Activated T-helper 1 cell treated with anti-CD3 and anti-CD28 coated beads, Interleukin-12 subunit alpha, Interleukin-12 subunit beta, Interleukin-2, Interleukin-4 antibody, amounts not matched to agents 30 ng/mL and 10 ng/mL and 1 ng/mL, durations not matched to agents 14 hours and 24 hours and 36 hours (primary cell): ENCODE measurements around the gene HAPLN2. TPM values are rescaled to one million over a fixed set of nuclear protein-coding genes. Genes with fewer than 3 reads are reported as not detected.
A peak's percentile ranks its signal among the peaks of the same experiment; 100 is the strongest.
"Not testable (repeated sequence)": the region's sequence is repeated elsewhere in the genome, so short reads cannot be mapped to it uniquely, and the experiment has no call there.

Experiments used
- DNase-seq: peaks from one replicate; pipeline ENCODE4 v3.0.0; 2021; ENCODE audit warnings: low spot score
- H3K27ac Mint-ChIP-seq: one replicate; pipeline ENCODE4 v1.8.0; 2021; ENCODE audit warnings: mild to moderate bottlenecking, mixed read lengths
- H3K27me3 Mint-ChIP-seq: one replicate; pipeline ENCODE4 v1.8.0; 2022; ENCODE audit warnings: mild to moderate bottlenecking, moderate library complexity, mixed read lengths; ENCODE audit not compliant: insufficient read depth
- H3K36me3 Mint-ChIP-seq: one replicate; pipeline ENCODE4 v1.8.0; 2021; ENCODE audit warnings: low read depth, mixed read lengths
- H3K4me1 Mint-ChIP-seq: one replicate; pipeline ENCODE4 v1.8.0; 2021; ENCODE audit warnings: low read depth, mixed read lengths
- H3K4me3 Mint-ChIP-seq: one replicate; pipeline ENCODE4 v1.8.0; 2021; ENCODE audit warnings: mild to moderate bottlenecking, moderate library complexity, mixed read lengths
- H3K9me3 Mint-ChIP-seq: one replicate; pipeline ENCODE4 v1.8.0; 2021; ENCODE audit warnings: mixed read lengths
- intact Hi-C: fragments of 100-400 bp; cut with micrococcal nuclease; formaldehyde crosslinking; loops from one replicate; pipeline ENCODE4 v1.15.1; 2024
- total RNA-seq: library from RNA; stranded (reverse); gene quantifications from 2 replicates; pipeline ENCODE4 v1.2.3, GENCODE V29; 2022

HAPLN2 gene
- total RNA-seq, 1 donor from 2014 or later: not detected

DNA sequence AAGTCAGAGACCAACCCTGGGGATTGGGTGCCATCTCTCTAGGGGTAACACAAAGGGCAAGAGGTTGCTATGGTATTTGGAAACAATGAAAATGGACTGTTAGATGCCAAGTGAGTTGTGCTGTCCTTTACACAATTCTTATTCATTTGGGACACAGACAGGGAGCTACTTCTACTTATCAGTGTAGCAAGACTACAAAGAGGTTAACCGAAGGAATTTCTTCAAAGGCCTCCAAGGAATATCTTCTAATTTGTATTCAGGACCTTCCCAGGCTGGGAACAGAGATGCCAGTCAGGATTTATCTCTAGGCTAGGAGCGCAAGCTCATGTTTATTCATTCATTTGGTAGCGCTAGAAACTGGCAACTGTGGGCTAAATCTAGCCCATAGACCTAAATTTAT, 25.0 kb upstream of the HAPLN2 start:
- DNase-seq: no peak
- no peaks in the 10 kb centered on the region for H3K27me3 Mint-ChIP-seq
- no peak overlapping the region for H3K27ac Mint-ChIP-seq

DNA sequence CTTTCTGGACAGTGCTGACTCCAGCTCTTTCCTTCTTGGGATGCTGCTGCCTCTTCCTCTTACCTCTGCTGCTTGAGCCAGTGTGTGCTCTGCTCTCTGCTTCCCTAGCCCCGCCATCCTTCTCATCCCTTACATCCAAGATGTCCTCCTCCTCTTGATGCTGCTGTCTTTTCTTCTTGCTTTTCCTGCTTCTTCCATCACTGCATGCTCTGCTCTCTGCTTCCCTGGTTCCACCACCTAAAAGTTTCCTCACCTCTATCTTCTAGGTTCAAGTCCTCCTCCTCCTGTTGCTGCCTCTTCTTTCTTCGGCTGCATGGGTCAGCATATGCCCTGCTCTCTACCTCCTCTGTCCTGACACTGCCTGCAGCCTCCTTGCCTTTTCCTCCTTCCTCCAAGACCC, 24.2 kb upstream of the HAPLN2 start:
- intact Hi-C loops: no loop called here
- H3K36me3 Mint-ChIP-seq: peaks cover 47% of the 10 kb centered on the region
- H3K4me3 Mint-ChIP-seq: no peak overlapping the region
- H3K27me3 Mint-ChIP-seq: no peaks in the 10 kb centered on the region
- H3K4me1 Mint-ChIP-seq: peaks cover 34% of the 10 kb centered on the region
- H3K27ac Mint-ChIP-seq: peak overlapping the region; percentile 41
- H3K9me3 Mint-ChIP-seq: no peaks in the 10 kb centered on the region
- DNase-seq: no peak

More for the DNA sequence above, 25.0 kb upstream of the HAPLN2 start:
- peaks cover 43% of the 10 kb centered on the region for H3K36me3 Mint-ChIP-seq
- H3K9me3 Mint-ChIP-seq: no peaks in the 10 kb centered on the region
- H3K4me3 Mint-ChIP-seq: no peak overlapping the region
- H3K4me1 Mint-ChIP-seq: peaks cover 29% of the 10 kb centered on the region
- intact Hi-C loops: loop anchor here (5.0 kb wide), 1 partner anchor 133 kb away; the partner anchor contains the start of genes ISG20L2 and METTL25B

DNA sequence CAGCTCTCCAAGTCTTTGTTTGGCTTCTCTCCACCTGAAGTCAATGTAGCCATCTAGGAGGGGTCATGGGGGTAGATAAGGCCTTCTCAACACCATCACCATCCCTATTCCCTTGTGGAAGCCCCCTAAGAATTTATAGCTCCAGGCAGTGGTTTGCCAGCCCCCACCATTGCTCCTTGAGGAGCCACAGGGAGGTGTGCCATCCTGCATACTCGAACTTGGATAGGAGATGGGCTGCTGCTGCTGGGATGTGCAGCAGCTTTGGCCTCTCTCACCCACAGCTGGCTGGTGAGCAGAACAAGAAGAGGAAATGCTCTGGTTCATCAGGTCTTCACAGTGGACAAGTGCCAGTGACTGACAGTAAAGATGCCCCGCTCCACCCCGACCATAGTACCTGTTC, 22.8 kb upstream of the HAPLN2 start:
- Mint-ChIP-seq H3K4me1 (peaks cover 30% of the 10 kb centered on the region), H3K36me3 (peaks cover 51% of the 10 kb centered on the region), H3K4me3 (no peak overlapping the region), H3K27me3 (no peaks in the 10 kb centered on the region), H3K27ac (no peak overlapping the region), H3K9me3 (no peaks in the 10 kb centered on the region)
- intact Hi-C loops: no loop called here
- no peak for DNase-seq

DNA sequence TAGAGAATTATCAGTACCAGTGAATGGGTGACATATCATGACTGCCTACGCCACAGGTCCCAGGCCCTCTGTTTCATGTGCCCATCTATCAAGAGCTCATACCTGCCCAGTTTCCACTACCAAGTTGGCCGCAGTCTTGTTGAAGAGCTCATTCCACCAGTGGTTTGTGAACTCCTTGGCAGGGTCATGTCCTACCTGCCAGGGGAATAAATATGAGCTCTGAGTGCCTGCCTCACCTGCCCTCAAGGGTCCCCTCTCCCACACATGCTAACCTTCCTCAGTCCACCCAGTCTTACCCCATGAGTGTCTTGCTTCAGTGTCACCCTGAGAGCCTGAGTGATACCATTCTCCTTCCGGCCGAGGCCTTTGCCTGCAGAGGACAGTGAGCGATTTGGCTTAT, 21.1 kb upstream of the HAPLN2 start:
- Mint-ChIP-seq H3K27me3 (no peaks in the 10 kb centered on the region), H3K4me3 (no peak overlapping the region), H3K27ac (no peak overlapping the region), H3K4me1 (peaks cover 37% of the 10 kb centered on the region), H3K9me3 (no peaks in the 10 kb centered on the region), H3K36me3 (peaks cover 48% of the 10 kb centered on the region)
- no peak for DNase-seq
- intact Hi-C loops: no loop called here

DNA sequence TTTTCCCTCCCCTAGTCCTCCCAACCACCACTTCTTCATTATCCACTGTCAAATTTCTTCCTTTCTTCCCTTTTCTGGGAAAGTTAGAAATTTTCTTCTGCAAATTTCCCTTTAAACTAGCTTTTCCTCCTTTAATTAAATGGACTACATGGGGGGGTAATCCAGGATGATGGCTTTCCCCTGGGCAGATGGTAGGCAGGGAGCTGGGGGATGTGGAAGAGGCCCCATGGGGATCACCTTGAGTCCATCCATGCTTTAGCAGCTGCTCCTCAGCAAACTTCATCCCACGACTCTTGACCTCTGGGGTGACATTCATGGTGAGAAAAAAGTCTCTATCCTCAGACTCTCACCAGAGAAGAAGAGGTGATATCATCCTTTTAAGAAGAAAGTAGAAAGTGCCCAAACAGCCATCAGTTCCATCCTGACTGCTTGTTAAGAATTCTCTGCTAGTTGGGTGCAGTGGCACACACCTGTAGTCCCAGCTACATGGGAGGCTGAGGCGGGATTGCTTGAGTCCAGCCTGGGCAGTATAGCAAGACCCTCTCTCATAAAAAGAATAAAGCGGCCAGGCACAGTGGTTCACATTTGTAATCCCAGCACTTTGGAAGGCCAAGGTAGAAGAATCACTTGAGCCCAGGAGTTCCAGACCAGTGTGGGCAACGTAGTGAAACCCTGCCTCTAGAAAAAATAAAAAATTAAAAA, 20.3 kb upstream of the HAPLN2 start:
- peak overlapping the region; percentile 56 for H3K27ac Mint-ChIP-seq
- H3K4me3 Mint-ChIP-seq: peak overlapping the region; percentile 23
- H3K4me1 Mint-ChIP-seq: peaks cover 37% of the 10 kb centered on the region
- peaks cover 48% of the 10 kb centered on the region for H3K36me3 Mint-ChIP-seq
- H3K9me3 Mint-ChIP-seq: no peaks in the 10 kb centered on the region
- intact Hi-C loops: no loop called here
- no peaks in the 10 kb centered on the region for H3K27me3 Mint-ChIP-seq
- no peak for DNase-seq

DNA sequence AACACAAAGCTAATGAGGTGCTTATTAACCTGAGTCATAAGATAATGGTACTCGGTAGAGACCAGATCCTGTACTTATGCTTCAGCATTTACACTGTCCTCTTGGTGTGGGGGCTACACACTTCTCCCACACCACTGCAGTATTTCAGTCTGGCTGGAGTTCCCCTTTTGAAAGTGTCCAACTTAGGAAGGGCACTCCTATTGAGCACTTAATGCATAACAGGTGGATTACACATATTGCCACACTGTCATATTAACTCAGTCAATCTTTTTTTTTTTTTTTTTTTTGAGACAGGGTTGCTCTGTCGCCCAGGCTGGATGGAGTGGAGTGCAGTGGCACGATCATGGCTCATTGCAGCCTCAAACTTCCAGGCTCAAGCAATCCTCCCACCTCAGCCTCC, 19.4 kb upstream of the HAPLN2 start:
- Mint-ChIP-seq H3K27me3 (no peaks in the 10 kb centered on the region), H3K4me1 (peaks cover 37% of the 10 kb centered on the region), H3K27ac (peak overlapping the region; percentile 99), H3K9me3 (no peaks in the 10 kb centered on the region), H3K36me3 (peaks cover 45% of the 10 kb centered on the region), H3K4me3 (peak overlapping the region; percentile 100)
- intact Hi-C loops: loop anchor here (2.0 to 5.0 kb wide), 4 partner anchors 95 to 167 kb away; partner anchors contain the start of gene PRCC
- no peak for DNase-seq

DNA sequence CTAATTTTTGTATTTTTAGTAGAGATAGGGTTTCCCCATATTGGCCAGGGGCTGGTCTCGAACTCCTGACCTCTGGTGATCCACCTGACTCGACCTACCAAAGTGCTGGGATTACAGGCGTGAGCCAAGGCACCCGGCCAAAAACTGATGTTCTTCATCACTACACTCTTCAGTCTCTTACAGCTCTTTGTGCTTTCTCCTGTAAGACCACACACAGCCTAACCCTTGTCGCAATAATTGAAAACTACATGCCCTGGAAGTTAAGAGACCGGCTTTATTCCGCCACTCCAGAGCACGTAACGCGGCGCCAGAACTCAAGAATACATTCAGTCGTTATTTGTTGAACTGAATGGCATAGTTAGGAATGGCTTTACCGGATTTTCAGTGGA, 18.5 kb upstream of the HAPLN2 start:
- no peaks in the 10 kb centered on the region for H3K27me3 Mint-ChIP-seq
- peaks cover 36% of the 10 kb centered on the region for H3K36me3 Mint-ChIP-seq
- H3K4me1 Mint-ChIP-seq: peaks cover 37% of the 10 kb centered on the region
- peak overlapping the region; percentile 99 for H3K27ac Mint-ChIP-seq
- H3K4me3 Mint-ChIP-seq: peak overlapping the region; percentile 100
- intact Hi-C loops: loop anchor here (1.0 to 5.0 kb wide), 6 partner anchors 9 to 167 kb away; partner anchors contain the start of genes NAXE and PRCC
- no peak for DNase-seq
- no peaks in the 10 kb centered on the region for H3K9me3 Mint-ChIP-seq

DNA sequence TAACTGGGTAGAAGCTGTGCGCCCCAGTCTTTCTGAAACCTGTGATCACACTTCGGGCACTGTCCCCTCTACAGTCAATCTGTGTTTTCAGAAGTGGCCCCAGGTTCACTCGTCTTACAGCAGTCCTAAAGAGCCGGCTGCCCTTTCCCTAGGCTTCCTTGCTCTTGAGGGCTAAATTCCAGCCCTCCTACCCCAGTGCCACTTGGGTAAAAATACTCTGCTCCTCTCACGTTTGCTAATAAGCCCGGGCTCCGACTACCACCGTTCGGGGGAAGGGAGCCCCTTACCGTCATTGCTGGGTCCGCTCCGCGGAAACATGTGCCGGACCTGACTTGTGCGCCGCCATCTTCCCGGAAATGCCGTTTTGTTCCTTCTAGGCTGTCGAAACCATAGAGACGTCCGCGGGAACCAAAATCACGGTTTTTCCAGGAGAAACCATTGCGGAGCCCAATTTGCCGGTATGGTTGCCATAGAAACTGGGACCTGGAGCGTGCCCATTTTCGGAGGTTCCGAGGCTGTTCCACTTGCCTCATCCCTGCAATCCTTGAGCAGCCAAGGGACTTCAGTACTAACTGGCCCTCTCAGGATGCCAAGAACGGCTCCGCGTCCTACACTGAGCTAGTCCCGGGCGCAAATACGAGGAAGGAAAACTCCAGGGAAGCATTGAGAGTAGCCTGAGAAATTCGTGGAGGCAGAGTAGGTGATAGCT, 17.9 kb upstream of the HAPLN2 start, which contains the start of gene GPATCH4:
GPATCH4 (minus strand) TSS at position 358 of the 709 bp plus-strand sequence.
- Mint-ChIP-seq H3K4me3 (peak within 1 kb of the TSS; percentile 100), H3K36me3 (peaks cover 30% of the 10 kb centered on the region), H3K4me1 (peaks cover 37% of the 10 kb centered on the region), H3K27ac (peak within 1 kb of the TSS; percentile 99), H3K27me3 (no peaks in the 10 kb centered on the region), H3K9me3 (no peaks in the 10 kb centered on the region)
- intact Hi-C loops: loop anchor here (1.0 to 5.0 kb wide), 6 partner anchors 10 to 166 kb away; partner anchors contain the start of genes NAXE and PRCC
- DNase-seq: peak; percentile 76

DNA sequence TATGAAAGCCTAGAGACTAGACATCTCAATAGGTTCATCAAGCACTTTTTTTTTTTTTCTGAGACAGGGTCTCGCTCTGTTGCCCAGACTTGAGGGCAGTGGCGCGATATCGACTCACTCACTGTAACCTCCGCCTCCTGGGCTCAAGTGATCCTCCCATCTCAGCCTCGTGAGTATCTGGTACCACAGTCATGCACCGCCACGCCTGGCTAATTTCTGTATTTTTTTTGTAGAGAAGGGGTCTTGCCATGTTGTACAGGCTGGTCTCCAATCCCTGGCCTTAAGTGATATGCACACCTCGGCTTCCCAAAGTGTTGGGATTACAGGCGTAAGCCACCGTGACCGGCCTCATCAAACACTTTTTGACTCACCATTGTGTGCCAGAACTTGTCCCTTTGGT, 17.3 kb upstream of the HAPLN2 start:
- intact Hi-C loops: loop anchor here (1.0 to 5.0 kb wide), 6 partner anchors 11 to 165 kb away; partner anchors contain the start of genes NAXE and PRCC
- H3K4me3 Mint-ChIP-seq: peak overlapping the region; percentile 100
- no peaks in the 10 kb centered on the region for H3K27me3 Mint-ChIP-seq
- H3K9me3 Mint-ChIP-seq: no peaks in the 10 kb centered on the region
- peaks cover 37% of the 10 kb centered on the region for H3K4me1 Mint-ChIP-seq
- peak overlapping the region; percentile 45 for H3K27ac Mint-ChIP-seq
- peaks cover 24% of the 10 kb centered on the region for H3K36me3 Mint-ChIP-seq
- DNase-seq: no peak

DNA sequence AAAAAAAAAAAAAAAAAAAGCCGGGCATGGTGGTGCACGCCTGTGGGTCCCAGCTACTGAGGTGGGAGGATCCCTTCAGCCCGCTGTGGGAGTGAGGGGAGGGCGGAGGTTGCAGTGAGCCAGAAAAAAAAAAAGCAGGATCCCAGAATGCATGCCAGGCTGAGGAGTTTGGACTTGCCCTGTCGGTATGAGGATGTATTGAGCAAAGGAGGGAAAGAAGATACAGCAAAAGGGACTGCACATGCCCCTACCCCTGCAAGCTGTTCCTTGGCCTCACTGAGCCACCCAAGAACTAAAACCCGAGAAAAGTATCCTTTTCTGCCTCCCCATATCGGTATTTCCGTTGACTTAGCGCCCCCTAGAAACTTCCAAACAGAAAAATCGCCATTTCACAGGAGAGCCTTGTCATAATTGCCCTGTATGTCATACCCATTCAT, 16.6 kb upstream of the HAPLN2 start:
- H3K27ac Mint-ChIP-seq: peak overlapping the region; percentile 18

DNA sequence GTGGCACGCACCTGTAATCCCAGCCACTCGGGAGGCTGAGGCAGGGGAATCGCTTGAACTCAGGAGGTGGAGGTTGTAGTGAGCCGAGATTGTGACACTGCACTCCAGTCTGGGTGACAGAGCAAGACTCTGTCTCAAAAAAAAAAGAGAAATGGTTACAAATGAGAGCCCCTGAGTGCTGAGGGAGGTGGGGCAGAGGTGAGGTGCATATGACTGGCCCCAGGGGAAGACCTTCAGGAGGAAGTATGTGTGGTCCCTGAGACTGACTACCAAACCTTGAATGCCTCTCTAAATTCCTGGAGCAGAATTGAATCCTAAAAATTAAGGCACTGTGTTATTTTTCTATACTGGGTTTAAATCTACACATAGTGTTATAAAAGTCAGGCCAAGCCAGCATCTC, 11.9 kb upstream of the HAPLN2 start:
- not testable (repeated sequence) for DNase-seq, H3K27me3 Mint-ChIP-seq, H3K9me3 Mint-ChIP-seq, H3K36me3 Mint-ChIP-seq, H3K4me3 Mint-ChIP-seq, H3K27ac Mint-ChIP-seq
- peaks cover 18% of the 10 kb centered on the region for H3K4me1 Mint-ChIP-seq
- intact Hi-C loops: loop anchor here (5.0 kb wide), 1 partner anchor 35 kb away; the partner anchor contains the start of gene IQGAP3

More for the DNA sequence above, 16.6 kb upstream of the HAPLN2 start:
- H3K4me3 Mint-ChIP-seq: peak overlapping the region; percentile 54
- no peaks in the 10 kb centered on the region for H3K27me3 Mint-ChIP-seq
- intact Hi-C loops: loop anchor here (5.0 kb wide), 1 partner anchor 165 kb away; the partner anchor contains the start of gene PRCC
- H3K4me1 Mint-ChIP-seq: peaks cover 37% of the 10 kb centered on the region
- no peaks in the 10 kb centered on the region for H3K9me3 Mint-ChIP-seq
- DNase-seq: no peak
- H3K36me3 Mint-ChIP-seq: peaks cover 20% of the 10 kb centered on the region

DNA sequence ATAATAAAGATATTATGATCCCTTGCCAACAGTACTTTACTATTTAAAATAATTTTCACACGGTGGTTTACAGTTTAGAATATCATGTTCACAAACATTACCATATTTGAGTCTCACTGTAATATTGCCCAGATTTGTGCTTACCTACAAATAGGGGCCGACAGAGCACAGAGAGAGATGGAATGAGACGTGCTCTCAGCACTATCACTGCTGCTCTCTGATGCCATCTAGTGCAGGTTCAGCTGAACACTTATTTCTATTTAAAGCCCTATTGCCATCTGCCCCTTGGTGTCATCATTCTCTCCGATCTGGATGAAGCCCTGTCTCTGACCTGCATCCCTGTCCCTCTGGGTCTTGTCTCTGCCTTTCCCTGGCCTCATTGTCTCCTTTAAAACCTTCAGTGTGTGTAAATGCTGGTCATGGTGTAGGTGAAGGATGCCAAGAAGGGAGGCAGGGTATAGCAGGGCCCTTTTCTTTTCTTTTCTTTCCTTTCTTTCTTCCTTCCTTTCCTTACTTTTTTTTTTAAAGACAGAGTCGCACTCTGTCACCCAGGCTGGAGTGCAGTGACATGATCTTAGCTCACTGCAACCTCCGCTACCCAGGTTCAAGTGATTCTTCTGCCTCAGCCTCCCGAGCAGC, 11.1 kb upstream of the HAPLN2 start:
- H3K4me1 Mint-ChIP-seq: peaks cover 12% of the 10 kb centered on the region

More for the DNA sequence above, 11.1 kb upstream of the HAPLN2 start:
- H3K36me3 Mint-ChIP-seq: no peaks in the 10 kb centered on the region
- H3K27me3 Mint-ChIP-seq: peaks cover 14% of the 10 kb centered on the region
- H3K27ac Mint-ChIP-seq: no peak overlapping the region
- H3K4me3 Mint-ChIP-seq: no peak overlapping the region
- DNase-seq: peak; percentile 49
- intact Hi-C loops: loop anchor here (1.0 to 5.0 kb wide), 2 partner anchors 24 to 36 kb away; partner anchors contain the start of gene IQGAP3
- no peaks in the 10 kb centered on the region for H3K9me3 Mint-ChIP-seq
